Right lung (tissue), 5 donors: ENCODE results near the gene SFT2D3. TPM values are rescaled to one million over a fixed set of nuclear protein-coding genes. Genes with fewer than 3 reads are reported as not detected.

Source experiments
- DNase-seq, 2 donors: peaks; one replicate each; pipeline ENCODE4 v3.0.0-alpha.2; 2013
- polyA plus RNA-seq, 5 donors: library from polyadenylated mRNA; unstranded; fragments of 120-200 nt; gene quantifications; one replicate each; pipeline versions ENCODE4 v1.2.1 to v1.2.3, GENCODE V29; 2013; ENCODE audit warnings: inconsistent platforms in 1 of 5, low replicate concordance in 1 of 5; ENCODE audit not compliant: insufficient read length in 5 of 5, insufficient read depth in 1 of 5

SFT2D3 gene
- polyA plus RNA-seq, 5 donors = 1.6 TPM; not detected in 4

GRCh38 chr2:127680706-127681287 is 20.5 kb upstream of the SFT2D3 start:
- DNase-seq = no peak

GRCh38 chr2:127681288-127681804 is 20.0 kb upstream of the SFT2D3 start:
- no peak for DNase-seq

- no peak for DNase-seq
These were observed 19.1 kb upstream of the SFT2D3 start for GRCh38 chr2:127681976-127682857.

GRCh38 chr2:127683056-127683455 is 18.2 kb upstream of the SFT2D3 start:
- no peak for DNase-seq

GRCh38 chr2:127683757-127684156 is 17.5 kb upstream of the SFT2D3 start:
- no peak for DNase-seq

- no peak for DNase-seq
These were observed 15.8 kb upstream of the SFT2D3 start for GRCh38 chr2:127685410-127686080.

- DNase-seq = no peak
These were observed 12.9 kb upstream of the SFT2D3 start for GRCh38 chr2:127688405-127688804.

- no peak for DNase-seq
These were observed 10.6 kb upstream of the SFT2D3 start for GRCh38 chr2:127690696-127691095.

- DNase-seq = no peak
These were observed 6.3 kb upstream of the SFT2D3 start for GRCh38 chr2:127694986-127695385.

GRCh38 chr2:127695491-127696472 is 5.5 kb upstream of the SFT2D3 start:
- no peak for DNase-seq

- DNase-seq = no peak
These were observed 3.7 kb upstream of the SFT2D3 start for GRCh38 chr2:127697482-127698180.

GRCh38 chr2:127698553-127699355 is 2.5 kb upstream of the SFT2D3 start:
- no peak for DNase-seq

- no peak for DNase-seq
These were observed 637 bp upstream of the SFT2D3 start for GRCh38 chr2:127700527-127701192.

GRCh38 chr2:127701651-127702394 is 526 bp downstream of the SFT2D3 start:
- peak; percentile 66 to 67 for DNase-seq

GRCh38 chr2:127702395-127703009 is 1.2 kb downstream of the SFT2D3 start:
- no peak for DNase-seq

- DNase-seq = no peak
These were observed 2.0 kb downstream of the SFT2D3 start for GRCh38 chr2:127703282-127703681.

- no peak for DNase-seq
These were observed 3.5 kb downstream of the SFT2D3 start for GRCh38 chr2:127704641-127705390.
